H1 (cell line): ENCODE data around the gene PXK. TPM values are rescaled to one million over a fixed set of nuclear protein-coding genes. Genes with fewer than 3 reads are reported as not detected.

Source experiments
- CTCF ChIA-PET: fragments of 300-600 bp; sonication (Branson Sonifier 250); formaldehyde crosslinking; loops from one replicate; lab custom pipeline; 2021; ENCODE audit not compliant: partially characterized antibody; lab: Charles Lee
- POLR2A ChIA-PET: fragments of 300-600 bp; sonication (Branson Sonifier 250); formaldehyde crosslinking; loops from one replicate; lab custom pipeline; 2021; ENCODE audit warnings: inconsistent platforms; ENCODE audit not compliant: partially characterized antibody; lab: Charles Lee
- DNase-seq, 2 experiments: peaks; one replicate each; pipeline versions ENCODE4 v3.0.0 to v3.0.0-alpha.2; 2010 to 2022; ENCODE audit warnings: low spot score in 2 of 2, low read depth in 1 of 2, mixed read lengths in 1 of 2
- FAIRE-seq: peaks from 2 replicates; lab custom pipeline; 2011; peaks lifted over from hg19 to GRCh38; lab: Jason Lieb, UNC
- H2AFZ ChIP-seq: 2 replicates; pipeline ENCODE4 v1.8.1; 2012; ENCODE audit warnings: low read length, inconsistent platforms
- H2AK5ac ChIP-seq: 2 replicates; pipeline ENCODE4 v1.6.1; 2013; ENCODE audit warnings: low read depth, low read length
- H2BK120ac ChIP-seq: replicated peaks from 2 replicates; pipeline ENCODE3; 2013; ENCODE audit warnings: low read depth, low read length, inconsistent platforms
- H2BK12ac ChIP-seq: 2 replicates; pipeline ENCODE4 v1.6.1; 2013; ENCODE audit warnings: low read depth, low read length
- H2BK15ac ChIP-seq: 2 replicates; pipeline ENCODE4 v1.6.1; 2013; ENCODE audit warnings: low read length
- H2BK20ac ChIP-seq: 2 replicates; pipeline ENCODE4 v1.6.1; 2013; ENCODE audit warnings: low read length
- H2BK5ac ChIP-seq: 2 replicates; pipeline ENCODE4 v1.6.1; 2013; ENCODE audit warnings: low read depth, low read length
- H3K14ac ChIP-seq: 2 replicates; pipeline ENCODE4 v1.6.1; 2013; ENCODE audit warnings: inconsistent platforms; ENCODE audit not compliant: insufficient read length
- H3K18ac ChIP-seq: 2 replicates; pipeline ENCODE4 v1.6.1; 2013; ENCODE audit warnings: low read length; ENCODE audit errors: extremely low read depth
- H3K23ac ChIP-seq: 2 replicates; pipeline ENCODE4 v1.6.1; 2013; ENCODE audit warnings: inconsistent platforms; ENCODE audit not compliant: insufficient read length
- H3K23me2 ChIP-seq: 2 replicates; pipeline ENCODE4 v1.6.1; 2013; ENCODE audit warnings: low read depth, low read length
- H3K27ac ChIP-seq: 2 replicates; pipeline ENCODE4 v1.6.1; 2011; ENCODE audit warnings: low read depth, low read length, inconsistent platforms
- H3K27me3 ChIP-seq, 4 experiments: replicated peaks in 1 of 4; 1 replicate in 1 of 4; 2 replicates in 3 of 4; pipeline versions ENCODE4 v1.6.1 to v1.8.1; 2011 to 2013; ENCODE audit warnings: low read length in 3 of 4, mild to moderate bottlenecking in 3 of 4, inconsistent platforms in 2 of 4, mixed read lengths in 2 of 4, moderate library complexity in 1 of 4; ENCODE audit not compliant: control insufficient read depth in 3 of 4, insufficient read depth in 3 of 4; ENCODE audit errors: extremely low read depth in 1 of 4
- H3K36me3 ChIP-seq, 4 experiments: 2 replicates each; pipeline versions ENCODE4 v1.6.1 to v1.8.1; 2011 to 2013; ENCODE audit warnings: mild to moderate bottlenecking in 4 of 4, low read length in 3 of 4, moderate library complexity in 2 of 4, control low read depth in 1 of 4, inconsistent platforms in 1 of 4; ENCODE audit not compliant: insufficient read depth in 4 of 4, control insufficient read depth in 2 of 4
- H3K4ac ChIP-seq: replicated peaks from 2 replicates; pipeline ENCODE3; 2013; ENCODE audit warnings: low read length, low read depth, mixed read lengths, inconsistent platforms; ENCODE audit not compliant: insufficient read length
- H3K4me1 ChIP-seq, 4 experiments: replicated peaks in 1 of 4; 1 replicate in 1 of 4; 2 replicates in 3 of 4; pipeline versions ENCODE4 v1.6.1 to v1.8.1; 2011 to 2013; ENCODE audit warnings: low read length in 3 of 4, inconsistent platforms in 2 of 4, mixed read lengths in 1 of 4; ENCODE audit not compliant: insufficient read depth in 4 of 4, control insufficient read depth in 3 of 4
- H3K4me2 ChIP-seq, 2 experiments: 2 replicates each; pipeline versions ENCODE4 v1.6.1 to v1.8.1; 2011 to 2013; ENCODE audit warnings: low read depth in 2 of 2, low read length in 2 of 2, control low read depth in 1 of 2, inconsistent platforms in 1 of 2, mild to moderate bottlenecking in 1 of 2; ENCODE audit not compliant: insufficient read depth in 1 of 2
- H3K4me3 ChIP-seq, 4 experiments: fragments of 200-600, 300-600 bp in 1 of 4; sonication (generic), shearing (Covaris generic), sonication (Bioruptor Twin) in 1 of 4; 2 replicates each; pipeline versions ENCODE4 v1.5.1 to v1.8.1; 2011 to 2016; ENCODE audit warnings: low read length in 4 of 4, low read depth in 3 of 4, control low read depth in 2 of 4, inconsistent platforms in 2 of 4, mild to moderate bottlenecking in 2 of 4, mixed read lengths in 1 of 4, moderate library complexity in 1 of 4; ENCODE audit not compliant: insufficient read depth in 2 of 4; ENCODE audit errors: extremely low read depth in 1 of 4
- H3K56ac ChIP-seq: replicated peaks from 2 replicates; pipeline ENCODE3; 2013; ENCODE audit warnings: low read depth, mild to moderate bottlenecking, mixed read lengths, low read length, inconsistent platforms; ENCODE audit not compliant: insufficient read length
- H3K79me1 ChIP-seq: 2 replicates; pipeline ENCODE4 v1.6.1; 2013; ENCODE audit warnings: low read depth, low read length, control low read depth
- H3K79me2 ChIP-seq, 2 experiments: 2 replicates each; pipeline versions ENCODE4 v1.6.1 to v1.8.1; 2012 to 2013; ENCODE audit warnings: low read length in 2 of 2, mild to moderate bottlenecking in 2 of 2, inconsistent platforms in 1 of 2; ENCODE audit not compliant: insufficient read depth in 2 of 2, control insufficient read depth in 1 of 2
- H3K9ac ChIP-seq, 4 experiments: replicated peaks in 1 of 4; 1 replicate in 1 of 4; 2 replicates in 3 of 4; pipeline versions ENCODE4 v1.6.1 to v1.8.1; 2011 to 2013; ENCODE audit warnings: low read depth in 3 of 4, low read length in 3 of 4, control low read depth in 2 of 4, mild to moderate bottlenecking in 2 of 4, moderate library complexity in 2 of 4, inconsistent platforms in 1 of 4; ENCODE audit errors: extremely low read depth in 1 of 4
- H3K9me3 ChIP-seq, 2 experiments: 2 replicates each; pipeline versions ENCODE4 v1.6.1 to v1.8.1; 2012 to 2013; ENCODE audit warnings: mild to moderate bottlenecking in 2 of 2, moderate library complexity in 2 of 2, control low read depth in 1 of 2, inconsistent platforms in 1 of 2, low read depth in 1 of 2, low read length in 1 of 2, mixed read lengths in 1 of 2; ENCODE audit not compliant: insufficient read depth in 2 of 2
- H4K20me1 ChIP-seq, 2 experiments: replicated peaks in 1 of 2; 2 replicates each; pipeline versions ENCODE3 to v1.8.1; 2011 to 2013; ENCODE audit warnings: inconsistent platforms in 2 of 2, low read length in 2 of 2, mild to moderate bottlenecking in 1 of 2; ENCODE audit not compliant: insufficient read depth in 2 of 2, control insufficient read depth in 1 of 2
- H4K5ac ChIP-seq: 2 replicates; pipeline ENCODE4 v1.6.1; 2013; ENCODE audit warnings: low read length, low read depth, mixed read lengths, inconsistent platforms; ENCODE audit not compliant: insufficient read length
- H4K8ac ChIP-seq: 2 replicates; pipeline ENCODE4 v1.8.0; 2013; ENCODE audit warnings: mild to moderate bottlenecking, moderate library complexity, low read length, inconsistent platforms; ENCODE audit not compliant: insufficient read depth; ENCODE audit errors: extremely low read depth
- H4K91ac ChIP-seq: replicated peaks from 2 replicates; pipeline ENCODE3; 2013; ENCODE audit warnings: low read length, mixed read lengths, inconsistent platforms; ENCODE audit not compliant: insufficient read length
- ASH2L ChIP-seq: fragments of 200-600, 300-600 bp; sonication (generic); IDR thresholded peaks from one replicate; pipeline ENCODE4 v1.7.1; 2017; ENCODE audit warnings: low read length
- ATF2 ChIP-seq: IDR thresholded peaks from 2 replicates; pipeline ENCODE4 v1.6.1; 2012; ENCODE audit warnings: low read length, inconsistent platforms
- BACH1 ChIP-seq: IDR thresholded peaks from 2 replicates; pipeline ENCODE4 v1.6.1; 2012; ENCODE audit warnings: low read length, improper control_type of control experiment
- E2F6 ChIP-seq: IDR thresholded peaks from 2 replicates; pipeline ENCODE4 v1.6.1; 2012; ENCODE audit warnings: inconsistent platforms
- EGR1 ChIP-seq: IDR thresholded peaks from 2 replicates; pipeline ENCODE4 v1.6.1; 2011; ENCODE audit warnings: low read depth, low read length, borderline replicate concordance
- GTF2F1 ChIP-seq: IDR thresholded peaks from 2 replicates; pipeline ENCODE4 v1.6.1; 2012; ENCODE audit warnings: low read depth, low read length, improper control_type of control experiment, borderline replicate concordance
- HDAC2 ChIP-seq, 2 experiments: fragments of 300-600 bp in 1 of 2; sonication (generic) in 1 of 2; IDR thresholded peaks; 2 replicates each; pipeline ENCODE4 v1.6.1; 2011 to 2012; ENCODE audit warnings: low read depth in 2 of 2, low read length in 2 of 2, mild to moderate bottlenecking in 2 of 2, moderate library complexity in 2 of 2, borderline replicate concordance in 1 of 2, inconsistent platforms in 1 of 2
- JUND ChIP-seq: IDR thresholded peaks from 2 replicates; pipeline ENCODE4 v1.6.1; 2011; ENCODE audit warnings: mild to moderate bottlenecking, improper control_type of control experiment, low read length
- KDM1A ChIP-seq: fragments of 200-600, 300-600 bp; sonication (generic); IDR thresholded peaks from 2 replicates; pipeline ENCODE4 v1.7.1; 2016; ENCODE audit warnings: mild to moderate bottlenecking, low read length, borderline replicate concordance
- KDM4A ChIP-seq: IDR thresholded peaks from one replicate; pipeline ENCODE4 v1.7.1; 2012; ENCODE audit warnings: low read depth, mild to moderate bottlenecking, moderate library complexity, low read length, inconsistent platforms; ENCODE audit not compliant: severe bottlenecking
- POLR2A ChIP-seq, 2 experiments: IDR thresholded peaks; 1 replicate in 1 of 2; 2 replicates in 1 of 2; pipeline ENCODE4 v1.6.1; 2011; ENCODE audit warnings: low read depth in 2 of 2, low read length in 2 of 2, mild to moderate bottlenecking in 2 of 2; ENCODE audit errors: control extremely low read depth in 1 of 2
- WGBS, 2 experiments: shearing (Covaris generic) in 1 of 2; methylation state at CpG; one replicate each; pipeline versions ENCODE4 v1.1.6 to v1.1.7; 2013 to 2015; ENCODE audit warnings: low lambda C conversion rate in 2 of 2, mixed read lengths in 2 of 2, inconsistent platforms in 1 of 2, low coverage in 1 of 2, missing lambda C conversion rate in 1 of 2; ENCODE audit not compliant: insufficient replicate concordance in 2 of 2, insufficient coverage in 1 of 2, insufficient read length in 1 of 2; ENCODE audit errors: extremely low coverage in 1 of 2, missing lambda C conversion rate in 1 of 2; 5-methylcytosine and 5-hydroxymethylcytosine counted together
- polyA plus RNA-seq, 7 experiments: library from polyadenylated mRNA; depleted of rRNA in 3 of 7; stranded (reverse) in 5 of 7; unstranded in 2 of 7; fragments of >200 nt in 5 of 7; fragments of 200-250 nt in 2 of 7; gene quantifications; 1 replicate in 5 of 7; 2 replicates in 1 of 7; 4 replicates in 1 of 7; pipeline versions ENCODE4 v1.2.1 to v1.2.3, GENCODE V29; 2011 to 2013; ENCODE audit warnings: missing spikeins in 2 of 7, mixed read lengths in 2 of 7
- total RNA-seq: library from RNA; stranded (reverse); fragmentation: NEBNext Ultra II Directional; extraction: Animal tissue kit (Norgen Biotek cat#: 25700); gene quantifications from 2 replicates; pipeline ENCODE4 v1.2.1, GENCODE V29; 2021

Gene PXK
- total and polyA plus RNA-seq, 2 of the 8 experiments (the other 6 are each of a cell fraction or from before 2014, with no cell fraction given) = 3.5 to 7.1 TPM

GRCh38 chr3:58418227-58418626 lies 85.5 kb downstream of the PXK start:
- peaks cover 0 to 15% (median 0%) of the 10 kb centered on the region in 4 experiments; a peak in 3 of 8 replicates for H3K36me3 ChIP-seq
- no peak overlapping the region for H2BK5ac ChIP-seq
- H3K56ac ChIP-seq = no peak overlapping the region
- no peak overlapping the region for H3K14ac ChIP-seq
- no peak overlapping the region for H3K23ac ChIP-seq
- no peak overlapping the region for H2BK15ac ChIP-seq
- H3K4me2 ChIP-seq = no peak overlapping the region
- H2BK20ac ChIP-seq = no peak overlapping the region
- H4K20me1 ChIP-seq = no peaks in the 10 kb centered on the region
- no peak overlapping the region for H3K27ac ChIP-seq
- H3K23me2 ChIP-seq = no peaks in the 10 kb centered on the region
- no peak overlapping the region for H2BK12ac ChIP-seq
- H3K9ac ChIP-seq = no peak overlapping the region
- DNase-seq = no peak
- FAIRE-seq = no peak
- no peak overlapping the region for H4K91ac ChIP-seq
- H3K4me3 ChIP-seq = no peak overlapping the region
- POLR2A ChIA-PET = interaction anchor here (1.0 kb wide), 1 partner anchor 13 kb away, joined by 3 read pairs; no protein-coding TSS in a partner anchor
- no peaks in the 10 kb centered on the region for H3K27me3 ChIP-seq
- H4K8ac ChIP-seq = no peak overlapping the region
- H2BK120ac ChIP-seq = no peak overlapping the region
- H2AFZ ChIP-seq = no peak overlapping the region
- TF ChIP-seq BACH1 (no peak), KDM4A (no peak), POLR2A (IDR thresholded peaks at IDR 0.05; ENCODE audit: control extremely low read depth in 1 of 2, low read depth in 2 of 2, low read length in 2 of 2) (no peak), ATF2 (no peak), HDAC2 (IDR thresholded peaks at IDR 0.05; ENCODE audit: borderline replicate concordance in 1 of 2, low read depth in 2 of 2, low read length in 2 of 2) (no peak), EGR1 (no peak), KDM1A (no peak), GTF2F1 (no peak), ASH2L (no peak), E2F6 (no peak), JUND (no peak)
- no peak overlapping the region for H4K5ac ChIP-seq
- H3K4ac ChIP-seq = no peak overlapping the region
- no peaks in the 10 kb centered on the region for H3K79me1 ChIP-seq
- H2AK5ac ChIP-seq = no peak overlapping the region
- H3K79me2 ChIP-seq = no peaks in the 10 kb centered on the region
- no peak overlapping the region for H3K18ac ChIP-seq
- no peaks in the 10 kb centered on the region for H3K9me3 ChIP-seq
- WGBS, 2 experiments = 85% methylated on average over 6 of the region's 6 CpGs; no CpG with 5 or more reads in 1 of the 2 experiments
- CTCF ChIA-PET = interaction anchor here (1.1 to 4.1 kb wide), 7 partner anchors 13 to 110 kb away, joined by 3 to 41 read pairs (median 5); partner anchors contain the start of genes HTD2, PDHB and RPP14
- peaks cover 0 to 5% (median 2%) of the 10 kb centered on the region in 4 experiments; a peak in 3 of 7 replicates for H3K4me1 ChIP-seq
